Measurements from ENCODE around the gene HNRNPUL1. TPM values are rescaled to one million over a fixed set of nuclear protein-coding genes. Genes with fewer than 3 reads are reported as not detected.
A peak's percentile ranks its signal among the peaks of the same experiment; 100 is the strongest.

Gene HNRNPUL1
- total and polyA plus RNA-seq, 2 experiments from 2014 or later: 111 to 112 TPM

DNA sequence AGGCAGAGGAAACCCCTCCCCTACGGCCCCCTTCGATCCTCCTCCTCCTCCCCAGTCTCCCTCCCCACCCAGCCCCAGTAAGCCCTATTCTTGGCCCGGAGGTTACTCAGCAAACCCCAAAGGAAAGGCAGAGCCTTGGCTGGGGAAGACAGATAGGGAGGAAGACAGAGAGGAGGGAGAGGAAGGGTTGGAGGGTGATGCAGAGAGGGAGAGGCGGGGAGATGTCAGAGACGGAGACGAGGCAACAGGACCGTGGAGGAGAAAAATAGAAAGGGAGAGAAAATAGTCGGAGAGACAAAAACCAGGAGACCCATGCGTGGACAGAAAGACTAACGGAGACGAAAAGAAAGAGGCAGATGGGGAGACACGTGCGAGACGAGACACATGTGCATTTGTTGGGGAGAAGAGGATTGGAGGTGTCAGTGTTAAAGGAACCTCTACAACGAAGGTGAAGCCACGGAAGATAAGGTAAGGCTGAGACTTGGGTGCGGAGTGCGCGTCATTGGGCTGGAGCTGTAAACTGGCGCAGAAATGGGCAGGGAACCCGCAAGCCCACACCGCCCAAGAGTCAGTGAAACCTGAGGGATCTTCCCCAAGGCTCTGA is 86.7 kb downstream of the HNRNPUL1 start:
- Histone ChIP-seq H3F3A (ENCODE audit: insufficient read depth) (no peaks in the 10 kb centered on the region), H3K9me2 (ENCODE audit: insufficient read depth) (no peaks in the 10 kb centered on the region), H3K4me1 (ENCODE audit: insufficient read depth) (peaks cover 8% of the 10 kb centered on the region; the same call in 1 of the 2 replicates), H3K9me3 (ENCODE audit: low read depth) (no peaks in the 10 kb centered on the region), H2AFZ (peak overlapping the region; percentile 39), H3K27ac (peak overlapping the region; percentile 66), H4K20me1 (ENCODE audit: insufficient read depth) (no peaks in the 10 kb centered on the region), H3K36me3 (ENCODE audit: low read depth) (peaks cover 12% of the 10 kb centered on the region), H3K9ac (peak overlapping the region; percentile 87), H3K79me2 (ENCODE audit: insufficient read depth) (peaks cover 74% of the 10 kb centered on the region), H3K4me2 (ENCODE audit: unreplicated experiment) (peak overlapping the region; percentile 76), H3K27me3 (replicated peaks; ENCODE audit: insufficient read depth) (no peaks in the 10 kb centered on the region), H3K4me3 (peak overlapping the region; percentile 95)
- peak; percentile 53 for DNase-seq
- in situ Hi-C loops (cut with MboI): no loop called here
- 4 to 6% methylated on average over 20 to 21 of the region's 22 CpGs for WGBS, 2 experiments (ENCODE audit: low coverage in 1 of 2, low lambda C conversion rate in 2 of 2, missing lambda C conversion rate in 2 of 2)
- TF ChIP-seq EZH2 (IDR thresholded peaks at IDR 0.05; ENCODE audit: insufficient read depth, poor library complexity, severe bottlenecking) (no peak), EZH2phosphoT487 (IDR thresholded peaks at IDR 0.05; ENCODE audit: insufficient read depth, low read depth) (no peak)

DNA sequence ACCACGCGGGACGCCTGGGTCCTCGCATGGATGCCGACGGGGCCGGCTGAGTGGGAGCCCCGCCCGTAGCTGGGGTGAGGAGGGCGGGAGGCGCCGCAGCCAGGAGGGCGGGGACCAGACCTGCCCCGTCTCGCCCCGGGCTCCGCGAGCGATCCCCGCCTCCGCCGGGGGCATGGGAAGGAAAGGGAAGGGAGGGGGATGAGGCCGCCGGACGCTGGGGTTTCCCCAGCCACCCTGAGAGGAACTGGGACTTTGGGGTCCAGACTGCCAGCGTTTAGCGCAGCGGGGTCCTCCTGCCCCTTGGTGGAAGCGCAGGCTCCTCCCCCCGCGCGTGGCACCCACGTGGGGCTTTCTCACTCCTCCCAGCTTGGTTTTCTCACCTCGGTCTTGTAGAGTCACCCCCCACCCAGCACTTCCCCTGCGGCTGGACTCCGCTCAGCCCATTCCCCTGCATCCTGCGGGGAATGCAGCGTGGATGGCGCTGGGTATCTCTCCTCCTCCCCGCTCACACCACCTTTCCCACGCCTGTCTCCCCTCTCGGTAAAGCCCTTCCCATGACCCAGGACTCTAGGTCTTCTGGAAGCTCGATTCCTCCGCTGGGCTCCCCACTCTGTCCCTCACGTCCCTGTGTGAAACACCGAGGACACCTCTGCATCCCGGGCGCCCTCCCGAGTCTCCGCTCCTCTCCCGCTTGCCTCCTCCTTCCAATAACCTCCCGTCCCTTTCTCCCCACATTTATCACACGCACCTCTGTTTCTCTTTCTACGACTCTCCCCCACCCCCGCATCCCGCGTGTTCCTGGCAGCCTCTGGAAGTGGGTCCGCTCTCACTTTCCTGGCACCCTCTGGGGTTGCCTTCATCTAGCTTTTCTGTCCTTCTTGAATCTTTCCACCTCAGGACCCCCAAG is 87.4 kb downstream of the HNRNPUL1 start:
- H4K20me1 ChIP-seq (ENCODE audit: insufficient read depth): no peaks in the 10 kb centered on the region
- H3K4me2 ChIP-seq (ENCODE audit: unreplicated experiment): peak overlapping the region; percentile 76
- peak overlapping the region; percentile 39 for H2AFZ ChIP-seq
- no peak for TF ChIP-seq EZH2phosphoT487 (IDR thresholded peaks at IDR 0.05; ENCODE audit: insufficient read depth, low read depth)
- no peak for TF ChIP-seq EZH2 (IDR thresholded peaks at IDR 0.05; ENCODE audit: insufficient read depth, poor library complexity, severe bottlenecking)
- peak overlapping the region; percentile 95 for H3K4me3 ChIP-seq
- peak overlapping the region; percentile 87 for H3K9ac ChIP-seq
- H3K79me2 ChIP-seq (ENCODE audit: insufficient read depth): peaks cover 67% of the 10 kb centered on the region
- H3K27ac ChIP-seq: peak overlapping the region; percentile 66
- 1 to 2% methylated on average over 43 to 57 of the region's 58 CpGs for WGBS, 2 experiments (ENCODE audit: low coverage in 1 of 2, low lambda C conversion rate in 2 of 2, missing lambda C conversion rate in 2 of 2)
- no peaks in the 10 kb centered on the region for H3K9me3 ChIP-seq (ENCODE audit: low read depth)
- H3K4me1 ChIP-seq (ENCODE audit: insufficient read depth): peaks cover 8% of the 10 kb centered on the region; the same call in 1 of the 2 replicates
- H3K36me3 ChIP-seq (ENCODE audit: low read depth): peaks cover 11% of the 10 kb centered on the region
- H3F3A ChIP-seq (ENCODE audit: insufficient read depth): no peaks in the 10 kb centered on the region
- no peaks in the 10 kb centered on the region for H3K9me2 ChIP-seq (ENCODE audit: insufficient read depth)
- in situ Hi-C loops (cut with MboI): no loop called here
- DNase-seq: peak; percentile 84
- no peaks in the 10 kb centered on the region for H3K27me3 ChIP-seq (replicated peaks; ENCODE audit: insufficient read depth)

DNA sequence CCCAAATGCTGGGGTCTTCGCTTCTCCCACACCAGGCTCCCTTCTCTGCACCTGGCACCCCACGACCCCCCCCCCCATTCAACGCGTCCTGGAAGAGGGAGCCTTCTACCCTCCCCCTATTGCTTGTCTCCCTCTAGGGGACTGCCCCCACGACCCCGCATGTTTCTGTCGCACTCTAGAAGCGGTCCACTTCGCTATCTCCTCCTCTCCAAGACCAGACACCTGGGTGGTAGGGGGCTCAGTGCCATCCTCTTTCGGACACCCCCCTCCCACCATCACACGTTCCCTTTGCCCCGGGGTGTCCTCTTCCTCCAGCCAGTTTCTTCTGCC is 88.1 kb downstream of the HNRNPUL1 start:
- peak overlapping the region; percentile 4; the same call in 1 of the 2 replicates for H2AFZ ChIP-seq
- no peaks in the 10 kb centered on the region for H3K27me3 ChIP-seq (replicated peaks; ENCODE audit: insufficient read depth)
- H3K79me2 ChIP-seq (ENCODE audit: insufficient read depth): peaks cover 60% of the 10 kb centered on the region
- in situ Hi-C loops (cut with MboI): no loop called here
- H3K9ac ChIP-seq: peak overlapping the region; percentile 87
- H3F3A ChIP-seq (ENCODE audit: insufficient read depth): no peaks in the 10 kb centered on the region
- 0 to 1% methylated on average over 10 to 12 of the region's 12 CpGs for WGBS, 2 experiments (ENCODE audit: low coverage in 1 of 2, low lambda C conversion rate in 2 of 2, missing lambda C conversion rate in 2 of 2)
- TF ChIP-seq EZH2 (IDR thresholded peaks at IDR 0.05; ENCODE audit: insufficient read depth, poor library complexity, severe bottlenecking) (no peak), EZH2phosphoT487 (IDR thresholded peaks at IDR 0.05; ENCODE audit: insufficient read depth, low read depth) (no peak)
- H4K20me1 ChIP-seq (ENCODE audit: insufficient read depth): no peaks in the 10 kb centered on the region
- H3K9me3 ChIP-seq (ENCODE audit: low read depth): no peaks in the 10 kb centered on the region
- H3K36me3 ChIP-seq (ENCODE audit: low read depth): peaks cover 6% of the 10 kb centered on the region
- peak overlapping the region; percentile 95 for H3K4me3 ChIP-seq
- DNase-seq: no peak
- peak overlapping the region; percentile 66 for H3K27ac ChIP-seq
- H3K4me2 ChIP-seq (ENCODE audit: unreplicated experiment): peak overlapping the region; percentile 76
- no peaks in the 10 kb centered on the region for H3K9me2 ChIP-seq (ENCODE audit: insufficient read depth)
- peaks cover 8% of the 10 kb centered on the region; the same call in 1 of the 2 replicates for H3K4me1 ChIP-seq (ENCODE audit: insufficient read depth)

DNA sequence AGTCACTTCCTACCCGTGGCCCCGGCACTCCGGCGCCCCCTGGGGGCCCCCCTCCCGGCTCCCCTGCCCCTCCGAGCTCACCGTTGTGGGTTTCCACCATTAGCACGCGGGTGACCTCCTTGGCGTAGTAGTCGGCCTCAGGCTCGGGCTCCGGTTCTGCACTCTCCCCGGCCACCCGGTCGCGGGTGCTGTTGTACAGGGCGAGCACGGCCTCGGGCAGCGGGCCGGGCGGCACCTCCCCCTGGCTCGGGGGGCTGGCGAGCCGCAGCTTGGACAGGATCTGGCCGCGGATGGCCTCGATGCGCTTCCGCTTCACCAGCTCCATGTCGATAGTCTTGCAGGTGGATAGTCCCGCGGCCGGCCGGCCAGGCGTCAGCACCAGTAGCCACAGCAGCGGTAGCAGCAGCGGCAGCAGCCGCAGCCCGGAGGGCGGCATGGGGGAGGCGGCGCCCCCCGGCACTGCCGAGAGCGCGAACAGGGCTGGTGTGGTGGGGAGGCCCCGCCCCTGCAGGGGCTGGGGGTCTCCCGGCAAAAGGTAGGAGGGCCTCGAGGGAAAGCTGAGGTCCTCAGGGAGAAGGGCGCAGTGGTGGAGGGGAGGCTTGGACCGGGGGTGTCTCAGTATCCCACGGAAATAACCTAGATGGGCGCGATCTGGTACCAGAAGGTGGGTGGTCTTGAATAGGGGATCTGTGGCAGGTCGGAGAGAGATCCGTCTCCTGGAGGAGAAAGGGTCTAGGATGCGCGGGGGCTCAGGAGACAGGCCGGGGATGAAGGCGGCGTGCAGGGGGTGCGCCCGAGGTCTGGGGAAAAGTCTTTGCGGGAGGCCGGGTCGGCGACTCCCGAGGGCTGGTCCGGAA is 88.7 kb downstream of the HNRNPUL1 start:
- peak overlapping the region; percentile 87 for H3K9ac ChIP-seq
- peak; percentile 70 for DNase-seq
- WGBS, 2 experiments (ENCODE audit: low coverage in 1 of 2, low lambda C conversion rate in 2 of 2, missing lambda C conversion rate in 2 of 2): 1% methylated on average over 61 to 71 of the region's 71 CpGs
- in situ Hi-C loops (cut with MboI): no loop called here
- no peaks in the 10 kb centered on the region for H3K9me3 ChIP-seq (ENCODE audit: low read depth)
- no peaks in the 10 kb centered on the region for H3F3A ChIP-seq (ENCODE audit: insufficient read depth)
- no peaks in the 10 kb centered on the region for H3K9me2 ChIP-seq (ENCODE audit: insufficient read depth)
- peaks cover 3% of the 10 kb centered on the region for H3K36me3 ChIP-seq (ENCODE audit: low read depth)
- peak overlapping the region; percentile 4; the same call in 1 of the 2 replicates for H2AFZ ChIP-seq
- peaks cover 8% of the 10 kb centered on the region; the same call in 1 of the 2 replicates for H3K4me1 ChIP-seq (ENCODE audit: insufficient read depth)
- H3K27me3 ChIP-seq (replicated peaks; ENCODE audit: insufficient read depth): no peaks in the 10 kb centered on the region
- peak overlapping the region; percentile 76 for H3K4me2 ChIP-seq (ENCODE audit: unreplicated experiment)
- H3K27ac ChIP-seq: peak overlapping the region; percentile 66
- H3K79me2 ChIP-seq (ENCODE audit: insufficient read depth): peaks cover 54% of the 10 kb centered on the region
- no peaks in the 10 kb centered on the region for H4K20me1 ChIP-seq (ENCODE audit: insufficient read depth)
- TF ChIP-seq EZH2 (IDR thresholded peaks at IDR 0.05; ENCODE audit: insufficient read depth, poor library complexity, severe bottlenecking): no peak
- no peak for TF ChIP-seq EZH2phosphoT487 (IDR thresholded peaks at IDR 0.05; ENCODE audit: insufficient read depth, low read depth)
- peak overlapping the region; percentile 95 for H3K4me3 ChIP-seq
